Gastrocnemius medialis (tissue), 4 donors: Measurements from ENCODE around the gene EPS8. TPM values are rescaled to one million over a fixed set of nuclear protein-coding genes. Genes with fewer than 3 reads are reported as not detected.

Experiments
- ATAC-seq, 2 donors: fragments of 150-250 bp; one replicate each; pipeline ENCODE4 v1.9.1; 2016
- DNase-seq, 2 donors: peaks; one replicate each; pipeline ENCODE4 v3.0.0-alpha.2; 2019
- H3K27ac ChIP-seq, 4 donors: fragments of 200-600 bp; sonication (generic); 1 replicate in 1 of 4; 2 replicates in 3 of 4; pipeline ENCODE4 v1.5.1; 2016 to 2018; ENCODE audit warnings: mild to moderate bottlenecking in 2 of 4, moderate library complexity in 1 of 4
- H3K27me3 ChIP-seq, 3 donors: fragments of 200-600 bp; sonication (generic) in 2 of 3; 1 replicate in 1 of 3; 2 replicates in 2 of 3; pipeline versions ENCODE4 v1.5.1 to v1.6.0; 2016 to 2019; ENCODE audit warnings: mild to moderate bottlenecking in 1 of 3, moderate library complexity in 1 of 3
- H3K36me3 ChIP-seq, 2 donors: fragments of 200-600 bp; sonication (generic) in 1 of 2; one replicate each; pipeline ENCODE4 v1.5.1; 2017 to 2018
- H3K4me1 ChIP-seq, 2 donors: fragments of 200-600 bp; sonication (generic) in 1 of 2; one replicate each; pipeline ENCODE4 v1.5.1; 2016 to 2017; ENCODE audit warnings: mild to moderate bottlenecking in 2 of 2
- H3K4me3 ChIP-seq, 4 donors: fragments of 200-600 bp; sonication (generic) in 3 of 4; 1 replicate in 1 of 4; 2 replicates in 3 of 4; pipeline ENCODE4 v1.5.1; 2016 to 2019; ENCODE audit warnings: mild to moderate bottlenecking in 2 of 4
- H3K9me3 ChIP-seq, 3 donors: fragments of 200-600 bp; sonication (generic) in 2 of 3; 1 replicate in 1 of 3; 2 replicates in 2 of 3; pipeline ENCODE4 v1.5.1; 2016 to 2019
- CTCF ChIP-seq, 5 experiments: fragments of 450-650 bp in 3 of 5; fragments of 200-600 bp in 2 of 5; sonication (generic) in 2 of 5; IDR thresholded peaks in 4 of 5; conservative IDR thresholded peaks in 1 of 5; 1 replicate in 4 of 5; 2 replicates in 1 of 5; pipeline ENCODE4 v1.5.1; 2016 to 2019; ENCODE audit warnings: antibody characterized with exemption in 5 of 5, mild to moderate bottlenecking in 3 of 5, moderate library complexity in 3 of 5
- POLR2A ChIP-seq, 2 donors: fragments of 450-650 bp; IDR thresholded peaks; one replicate each; pipeline ENCODE4 v1.6.1; 2017; ENCODE audit warnings: antibody characterized with exemption in 2 of 2, mild to moderate bottlenecking in 2 of 2, moderate library complexity in 2 of 2
- in situ Hi-C, 4 donors: fragments of 200-750 bp; cut with MboI; loops; one replicate each; pipeline versions ENCODE4 v1.15.0 to v1.8.0; 2017; ENCODE audit warnings: low sequenced_read_pairs in 4 of 4
- intact Hi-C: fragments of 100-400 bp; cut with DNase I; formaldehyde crosslinking; loops from one replicate; pipeline ENCODE4 v1.15.1; 2023; ENCODE audit warnings: low total_unique reads
- total RNA-seq, 4 donors: library from RNA; depleted of rRNA; stranded (reverse); fragments of >200 nt; gene quantifications; one replicate each; pipeline versions ENCODE4 v1.1.0 to v1.2.3, GENCODE V29; 2016

Gene EPS8
- total RNA-seq, 4 donors from 2014 or later = 26.8 to 48.4 (median 32.0) TPM

DNA sequence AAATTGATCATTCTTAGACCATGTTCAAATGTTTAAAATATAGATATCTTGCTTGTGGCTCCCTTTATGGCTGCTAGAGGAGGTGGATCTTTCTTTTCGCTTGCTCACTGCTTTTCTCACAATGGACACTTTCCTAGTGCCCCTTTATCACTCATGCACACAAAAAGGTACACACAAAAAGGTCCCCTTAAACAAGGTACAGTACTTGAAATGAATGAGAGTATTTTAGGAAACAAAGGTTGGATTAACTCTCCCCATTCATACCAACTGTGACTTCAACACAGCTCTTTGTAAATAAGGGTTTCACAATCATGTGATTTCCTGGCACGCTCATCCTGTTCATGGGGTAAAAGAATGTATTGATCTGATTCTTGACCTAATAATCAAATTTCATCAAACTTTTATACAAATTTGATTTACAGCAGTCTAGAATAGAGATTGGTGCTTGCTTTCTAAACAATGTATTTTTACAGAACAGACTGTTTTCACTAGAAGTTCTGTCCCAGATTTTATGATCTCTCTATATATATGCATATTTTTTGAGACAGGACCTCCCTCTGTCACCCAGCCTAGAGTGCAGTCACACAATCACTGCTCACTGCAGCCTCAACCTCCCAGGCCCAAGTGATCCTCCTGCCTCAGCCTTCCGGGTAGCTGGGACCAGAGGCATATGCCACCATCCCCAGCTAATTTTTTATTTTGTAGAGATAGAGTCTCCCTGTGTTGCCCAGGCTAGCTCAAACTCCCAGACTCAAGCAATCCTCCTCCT lies 34.4 kb upstream of the EPS8 start:
- no peaks in the 10 kb centered on the region for H3K4me1 ChIP-seq
- no peaks in the 10 kb centered on the region for H3K27me3 ChIP-seq
- no peak overlapping the region for H3K4me3 ChIP-seq
- DNase-seq = no peak
- in situ Hi-C loops (no loop called here), intact Hi-C loops (no loop called here)
- H3K9me3 ChIP-seq = no peaks in the 10 kb centered on the region
- no peaks in the 10 kb centered on the region for H3K36me3 ChIP-seq
- no peak for TF ChIP-seq CTCF (IDR thresholded peaks at IDR 0.05 in 4 of 5, conservative IDR thresholded peaks at IDR 0.05 in 1 of 5)
- no peak for TF ChIP-seq POLR2A (IDR thresholded peaks at IDR 0.05)
- ATAC-seq = no peak
- H3K27ac ChIP-seq = no peak overlapping the region

DNA sequence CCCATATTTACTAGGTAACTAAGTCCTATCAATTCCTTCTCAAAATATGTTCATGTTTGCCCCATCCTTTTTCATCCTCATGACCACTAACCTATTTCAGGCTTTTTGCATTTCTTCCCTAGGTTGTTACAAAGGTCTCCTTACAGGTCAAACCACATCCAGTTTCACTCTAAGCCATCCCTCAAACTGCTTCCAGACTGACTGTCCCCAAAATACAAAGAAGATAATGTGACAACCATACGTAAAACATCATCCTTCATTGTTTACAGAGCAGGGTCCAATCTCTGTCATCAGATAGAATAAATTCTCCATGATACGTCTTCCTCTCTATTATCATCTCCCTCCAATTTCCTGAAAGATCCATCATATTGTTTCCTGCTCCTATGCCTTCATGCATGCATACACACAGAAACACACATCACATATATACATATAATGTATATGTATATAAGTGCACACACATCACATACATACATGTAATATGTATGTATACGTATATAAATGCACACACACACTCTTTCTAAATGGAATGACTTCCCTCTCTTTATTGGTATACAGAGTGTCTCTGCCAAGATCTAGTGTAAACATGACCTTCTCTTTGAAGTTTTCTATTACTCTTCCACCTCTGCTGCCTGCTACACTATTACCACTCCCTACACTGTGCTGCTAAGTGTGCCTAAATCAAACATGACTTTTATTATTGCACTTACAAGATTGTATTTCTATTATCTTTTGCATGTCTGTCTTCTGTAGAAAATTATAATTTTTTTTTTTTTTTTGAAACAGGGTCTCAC lies 30.7 kb upstream of the EPS8 start:
- Histone ChIP-seq H3K4me3 (no peak overlapping the region), H3K9me3 (no peaks in the 10 kb centered on the region), H3K27ac (no peak overlapping the region), H3K4me1 (no peaks in the 10 kb centered on the region), H3K27me3 (no peaks in the 10 kb centered on the region), H3K36me3 (no peaks in the 10 kb centered on the region)
- DNase-seq (no peak), ATAC-seq (no peak)
- no peak for TF ChIP-seq POLR2A (IDR thresholded peaks at IDR 0.05)
- in situ Hi-C loops = no loop called here
- intact Hi-C loops = no loop called here

GRCh38 chr12:15818418-15818817 lies 29.2 kb upstream of the EPS8 start:
- H3K27ac ChIP-seq = no peak overlapping the region
- intact Hi-C loops (no loop called here), in situ Hi-C loops (no loop called here)
- no peak for DNase-seq
- H3K36me3 ChIP-seq = no peaks in the 10 kb centered on the region
- TF ChIP-seq CTCF (IDR thresholded peaks at IDR 0.05 in 4 of 5, conservative IDR thresholded peaks at IDR 0.05 in 1 of 5) (no peak), POLR2A (IDR thresholded peaks at IDR 0.05) (no peak)
- no peak overlapping the region for H3K4me3 ChIP-seq
- no peaks in the 10 kb centered on the region for H3K4me1 ChIP-seq
- H3K9me3 ChIP-seq = no peaks in the 10 kb centered on the region
- no peaks in the 10 kb centered on the region for H3K27me3 ChIP-seq
- ATAC-seq = no peak

GRCh38 chr12:15815730-15816129 lies 26.5 kb upstream of the EPS8 start:
- no peaks in the 10 kb centered on the region for H3K36me3 ChIP-seq
- in situ Hi-C loops = no loop called here

More at GRCh38 chr12:15815730-15816129, 26.5 kb upstream of the EPS8 start:
- Histone ChIP-seq H3K9me3 (no peaks in the 10 kb centered on the region), H3K4me1 (no peaks in the 10 kb centered on the region), H3K27me3 (no peaks in the 10 kb centered on the region), H3K27ac (no peak overlapping the region), H3K4me3 (no peak overlapping the region)
- intact Hi-C loops = no loop called here
- TF ChIP-seq CTCF (IDR thresholded peaks at IDR 0.05 in 4 of 5, conservative IDR thresholded peaks at IDR 0.05 in 1 of 5) = no peak
- TF ChIP-seq POLR2A (IDR thresholded peaks at IDR 0.05) = no peak
- DNase-seq = no peak
- no peak for ATAC-seq
